Testis (tissue), 3 donors: Measurements from ENCODE around the gene AAK1. TPM values are rescaled to one million over a fixed set of nuclear protein-coding genes. Genes with fewer than 3 reads are reported as not detected.

ENCODE experiments used
- DNase-seq: peaks from one replicate; pipeline ENCODE4 v3.0.0-alpha.2; 2019
- H3K27ac ChIP-seq, 2 donors: fragments of 200-600 bp; sonication (generic); one replicate each; pipeline ENCODE4 v1.5.1; 2019
- H3K27me3 ChIP-seq: fragments of 200-600 bp; sonication (generic); one replicate; pipeline ENCODE4 v1.5.1; 2019
- H3K36me3 ChIP-seq: fragments of 200-600 bp; sonication (generic); one replicate; pipeline ENCODE4 v1.5.1; 2017; ENCODE audit warnings: low read depth; ENCODE audit errors: missing control alignments
- H3K4me1 ChIP-seq: fragments of 200-600 bp; sonication (generic); one replicate; pipeline ENCODE4 v1.5.1; 2019
- H3K4me3 ChIP-seq, 2 donors: fragments of 200-600 bp; sonication (generic); one replicate each; pipeline ENCODE4 v1.5.1; 2017 to 2019
- H3K9me3 ChIP-seq: fragments of 200-600 bp; sonication (generic); one replicate; pipeline ENCODE4 v1.5.1; 2017
- CTCF ChIP-seq, 3 experiments: fragments of 450-650 bp in 2 of 3; fragments of 200-600 bp in 1 of 3; sonication (generic) in 1 of 3; IDR thresholded peaks; one replicate each; pipeline ENCODE4 v1.5.1; 2016 to 2019; ENCODE audit warnings: antibody characterized with exemption in 3 of 3, mild to moderate bottlenecking in 2 of 3, moderate library complexity in 1 of 3
- POLR2A ChIP-seq: fragments of 450-650 bp; IDR thresholded peaks from one replicate; pipeline ENCODE4 v1.6.1; 2017; ENCODE audit warnings: antibody characterized with exemption, mild to moderate bottlenecking, moderate library complexity
- WGBS, 2 donors: methylation state at CpG; one replicate each; pipeline ENCODE4 v1.1.5; 2018; 5-methylcytosine and 5-hydroxymethylcytosine counted together
- intact Hi-C: fragments of 100-400 bp; cut with DNase I; formaldehyde crosslinking; loops from one replicate; pipeline ENCODE4 v1.15.1; 2023; ENCODE audit warnings: low total_unique reads
- polyA plus RNA-seq: library from polyadenylated mRNA; stranded (reverse); fragments of 350-450 nt; fragmentation: Illumina TruSeq; extraction: RNeasy Lipid Tissue Mini Kit (QIAGEN cat#74804); gene quantifications from one replicate; pipeline ENCODE4 v1.2.3, GENCODE V29; 2014; ENCODE audit warnings: low read depth, low replicate concordance; ENCODE audit not compliant: insufficient read depth
- total RNA-seq, 2 donors: library from RNA; depleted of rRNA; stranded (reverse); fragments of >200 nt; gene quantifications; one replicate each; pipeline ENCODE4 v1.2.3, GENCODE V29; 2016

AAK1 gene
- total and polyA plus RNA-seq, 3 donors from 2014 or later = 20.3 to 62.1 (median 47.9) TPM

- 86 to 88% methylated on average over 4 of the region's 4 CpGs for WGBS, 2 donors
- Histone ChIP-seq H3K27ac (no peak overlapping the region), H3K4me1 (peaks cover 7% of the 10 kb centered on the region), H3K27me3 (no peaks in the 10 kb centered on the region), H3K4me3 (no peak overlapping the region), H3K9me3 (no peaks in the 10 kb centered on the region), H3K36me3 (no peaks in the 10 kb centered on the region)
- TF ChIP-seq POLR2A (no peak), CTCF (IDR thresholded peaks at IDR 0.05) (no peak)
- DNase-seq = no peak
- intact Hi-C loops = no loop called here
Measured at GRCh38 chr2:69580486-69580885, 63.1 kb downstream of the AAK1 start.

GRCh38 chr2:69579536-69579935 lies 64.0 kb downstream of the AAK1 start:
- Histone ChIP-seq H3K27ac (no peak overlapping the region), H3K27me3 (no peaks in the 10 kb centered on the region), H3K9me3 (no peaks in the 10 kb centered on the region), H3K4me3 (no peak overlapping the region), H3K4me1 (peaks cover 7% of the 10 kb centered on the region), H3K36me3 (no peaks in the 10 kb centered on the region)
- TF ChIP-seq POLR2A = no peak
- TF ChIP-seq CTCF (IDR thresholded peaks at IDR 0.05) = no peak
- DNase-seq = no peak
- intact Hi-C loops = no loop called here
- WGBS, 2 donors = 90 to 93% methylated on average over 3 of the region's 3 CpGs

DNA sequence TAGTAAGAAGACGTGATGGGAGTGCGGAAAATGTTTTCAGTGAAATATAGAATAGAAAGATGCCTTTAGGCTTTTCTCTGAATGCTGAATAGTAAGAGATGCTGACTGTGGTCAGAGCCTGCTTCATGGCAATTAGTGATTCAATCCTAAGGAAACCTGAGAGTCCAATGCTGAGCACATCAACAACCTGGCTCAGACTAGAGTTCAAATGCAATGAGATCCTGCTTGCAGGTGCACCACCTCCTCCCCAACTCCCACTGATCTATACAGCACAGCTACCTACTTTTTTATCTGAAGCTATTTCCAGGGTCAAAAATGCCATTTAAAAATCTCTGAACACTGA lies 65.4 kb downstream of the AAK1 start:
- TF ChIP-seq CTCF (IDR thresholded peaks at IDR 0.05) (no peak), POLR2A (no peak)
- Histone ChIP-seq H3K4me1 (peaks cover 5% of the 10 kb centered on the region), H3K9me3 (no peaks in the 10 kb centered on the region), H3K36me3 (no peaks in the 10 kb centered on the region), H3K27ac (no peak overlapping the region), H3K27me3 (no peaks in the 10 kb centered on the region), H3K4me3 (no peak overlapping the region)
- 85 to 98% methylated on average over 2 of the region's 2 CpGs for WGBS, 2 donors
- no peak for DNase-seq
- intact Hi-C loops = no loop called here

GRCh38 chr2:69577467-69578197 lies 65.9 kb downstream of the AAK1 start:
- no peak for TF ChIP-seq CTCF (IDR thresholded peaks at IDR 0.05)
- no peak for TF ChIP-seq POLR2A
- Histone ChIP-seq H3K27ac (no peak overlapping the region), H3K27me3 (no peaks in the 10 kb centered on the region)

GRCh38 chr2:69576880-69577279 lies 66.7 kb downstream of the AAK1 start:
- intact Hi-C loops = no loop called here
- Histone ChIP-seq H3K36me3 (no peaks in the 10 kb centered on the region), H3K27ac (no peak overlapping the region), H3K9me3 (no peaks in the 10 kb centered on the region), H3K4me3 (no peak overlapping the region), H3K27me3 (no peaks in the 10 kb centered on the region), H3K4me1 (no peaks in the 10 kb centered on the region)
- DNase-seq = no peak
- 90 to 94% methylated on average over 5 of the region's 5 CpGs for WGBS, 2 donors
- TF ChIP-seq POLR2A = no peak
- no peak for TF ChIP-seq CTCF (IDR thresholded peaks at IDR 0.05)

More at GRCh38 chr2:69577467-69578197, 65.9 kb downstream of the AAK1 start:
- Histone ChIP-seq H3K4me1 (no peaks in the 10 kb centered on the region), H3K4me3 (no peak overlapping the region), H3K9me3 (no peaks in the 10 kb centered on the region), H3K36me3 (no peaks in the 10 kb centered on the region)
- 79 to 80% methylated on average over 5 of the region's 5 CpGs for WGBS, 2 donors
- intact Hi-C loops = no loop called here
- no peak for DNase-seq
